NOMO-1 treated with DMSO at 0.1 percent for 48 hours (cell line): ENCODE measurements around the gene ANO1.

Experiments used
- DNase-seq: peaks from one replicate; lab custom pipeline; 2025; ENCODE audit not compliant: unreplicated experiment; lab: John Stamatoyannopoulos, UW

ANO1 gene

DNA sequence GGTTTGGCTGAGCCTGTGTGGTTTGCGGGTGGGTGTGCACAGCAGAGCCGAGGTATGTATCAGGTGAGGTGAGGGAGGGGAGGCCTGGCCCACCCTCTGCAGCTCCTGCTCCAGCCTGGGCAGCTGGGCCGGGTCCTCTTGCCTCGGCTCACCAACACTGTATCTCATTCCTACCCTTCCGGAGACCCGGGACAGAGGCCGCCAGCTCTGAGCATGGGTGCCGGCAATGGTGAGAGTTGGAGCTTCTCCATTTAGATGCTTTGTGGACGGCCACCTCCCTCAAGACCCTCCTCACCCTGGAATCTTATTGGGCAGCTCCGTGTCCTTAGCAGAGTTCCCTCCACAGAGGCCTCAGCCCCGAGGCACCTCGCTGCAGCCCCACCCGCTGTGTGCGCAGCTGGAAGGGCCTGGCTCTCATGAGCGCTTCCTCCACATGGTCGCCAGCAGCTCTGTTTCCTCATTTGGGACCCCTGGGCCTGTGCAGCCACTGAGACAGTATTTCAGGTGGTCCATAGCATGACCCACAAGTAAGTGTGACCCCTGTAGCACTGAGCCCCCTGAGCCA, 55.7 kb downstream of the ANO1 start:
- DNase-seq: no peak

DNA sequence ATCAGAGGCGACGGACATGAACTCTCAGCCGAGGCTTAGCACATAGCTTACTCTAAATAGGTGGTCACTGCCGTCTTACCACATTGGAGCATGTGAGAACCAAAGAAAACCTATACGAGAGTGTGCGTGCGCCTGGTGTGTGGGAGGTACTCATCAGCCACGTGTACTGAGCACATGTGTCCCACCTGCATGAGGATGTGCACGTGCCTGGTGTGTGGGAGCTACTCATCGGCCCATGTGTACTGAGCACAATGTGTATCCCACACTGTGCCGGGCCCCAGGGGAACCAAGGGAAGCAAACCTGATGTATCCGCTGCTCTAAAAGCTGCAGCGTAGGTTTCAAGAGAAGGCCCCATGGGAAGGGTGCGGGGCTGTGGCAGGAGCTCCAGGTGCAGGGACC, 56.4 kb downstream of the ANO1 start:
- DNase-seq: no peak

DNA sequence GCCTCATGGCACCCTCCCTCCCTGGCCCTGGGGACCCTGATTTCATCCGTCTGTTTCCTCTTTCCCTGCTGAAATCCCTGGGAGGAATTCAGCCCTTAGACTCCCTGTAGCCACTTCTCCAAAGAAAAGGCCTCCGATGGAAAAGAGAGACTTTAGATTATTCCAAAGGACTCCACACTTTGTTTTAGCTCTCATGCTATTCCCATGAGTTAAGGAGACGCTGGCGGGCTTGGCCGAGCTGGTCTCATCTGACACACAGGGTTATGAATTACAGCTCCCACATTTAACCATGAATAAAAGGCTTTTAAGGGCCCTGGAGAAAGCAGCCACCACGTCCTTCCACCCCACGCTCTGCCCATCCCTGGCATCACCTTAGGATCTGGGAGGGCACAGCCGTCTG, 57.0 kb downstream of the ANO1 start:
- DNase-seq: no peak

DNA sequence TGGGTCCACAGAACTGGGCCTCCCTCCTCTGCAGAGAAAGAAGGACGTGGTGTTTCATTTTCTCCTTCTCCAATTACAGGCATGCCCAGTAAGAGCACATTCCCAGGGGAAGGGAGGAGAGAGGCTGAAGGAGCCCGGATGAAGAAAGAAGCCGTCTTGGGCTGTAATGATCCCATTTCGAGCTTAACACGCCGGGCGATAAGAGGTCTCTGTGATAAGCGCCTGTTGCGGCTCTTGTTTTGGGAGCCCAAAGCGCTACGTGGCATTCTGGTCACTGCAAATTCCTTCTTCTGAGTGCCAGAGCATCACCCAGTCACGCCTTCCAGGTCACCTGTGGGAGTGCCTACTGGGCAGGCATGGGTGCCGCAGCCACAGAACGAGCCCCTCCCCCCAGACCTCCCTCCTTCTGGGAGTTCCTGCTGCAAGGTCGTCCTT, 57.5 kb downstream of the ANO1 start:
- no peak for DNase-seq

DNA sequence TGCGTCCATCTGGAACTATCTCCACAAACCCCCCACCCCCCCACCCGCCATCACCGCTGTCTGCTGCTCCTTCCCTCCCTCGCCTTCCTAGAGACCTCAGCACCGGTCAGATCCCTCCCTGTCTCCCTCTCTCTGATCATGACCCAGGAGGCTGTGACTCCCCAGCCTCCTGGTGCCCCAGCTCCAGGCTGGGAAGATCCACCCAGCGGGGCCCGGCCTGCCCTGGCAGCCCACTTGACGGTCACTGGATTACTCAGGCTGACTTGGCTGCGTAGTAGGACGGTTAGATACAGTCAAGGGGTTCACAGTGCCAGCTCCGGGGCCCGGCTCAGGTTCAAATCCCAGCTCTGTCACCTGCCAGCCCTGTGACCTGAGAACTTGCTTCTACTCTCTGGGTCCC, 59.3 kb downstream of the ANO1 start:
- DNase-seq: no peak

DNA sequence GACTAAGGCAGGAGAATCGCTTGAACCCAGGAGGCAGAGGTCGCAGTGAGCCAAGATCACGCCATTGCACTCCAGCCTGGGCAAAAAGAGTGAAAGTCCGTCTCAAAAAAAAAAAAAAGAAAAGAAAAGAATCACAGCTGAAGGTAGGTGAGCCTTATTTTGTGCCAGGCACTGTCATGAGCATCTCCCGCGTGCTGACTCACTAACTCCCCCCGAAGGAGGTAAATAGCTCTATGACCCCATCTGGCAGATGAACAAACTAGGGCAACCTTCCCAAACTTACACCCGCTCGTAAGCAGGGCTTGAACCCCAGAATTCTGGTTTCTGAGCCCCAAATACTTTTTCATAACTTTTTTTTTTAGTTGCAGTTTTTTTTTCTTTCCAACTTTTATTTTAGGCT, 60.3 kb downstream of the ANO1 start:
- no peak for DNase-seq

DNA sequence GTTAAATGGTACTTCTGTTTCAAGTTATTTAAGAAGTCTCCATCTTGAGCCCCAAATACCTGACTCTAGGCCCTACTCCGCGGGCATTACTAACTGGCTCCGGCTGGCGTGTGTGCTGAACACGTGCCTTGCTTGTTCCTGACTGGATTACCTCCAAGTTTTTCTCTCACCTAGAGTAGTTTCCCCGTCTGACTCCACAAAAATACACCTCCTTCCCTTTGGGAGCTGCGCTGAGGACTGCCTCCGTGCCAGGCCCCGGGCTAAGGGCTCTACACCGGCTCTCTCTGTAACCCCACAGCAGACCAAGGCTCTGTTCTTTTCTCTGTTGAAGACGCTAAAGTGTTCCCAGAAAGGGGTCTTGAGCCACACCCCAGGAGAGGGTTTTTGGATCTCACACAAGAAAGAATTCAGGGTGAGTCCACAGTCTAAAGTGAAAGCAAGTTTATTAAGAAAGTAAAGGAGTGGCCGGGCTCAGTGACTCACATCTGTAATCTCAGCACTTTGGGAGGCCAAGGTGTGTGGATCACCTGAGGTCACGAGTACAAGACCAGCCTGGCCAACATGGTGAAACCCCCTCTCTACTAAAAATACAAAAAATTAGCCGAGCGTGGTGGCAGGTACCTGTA, 61.8 kb downstream of the ANO1 start:
- no peak for DNase-seq

DNA sequence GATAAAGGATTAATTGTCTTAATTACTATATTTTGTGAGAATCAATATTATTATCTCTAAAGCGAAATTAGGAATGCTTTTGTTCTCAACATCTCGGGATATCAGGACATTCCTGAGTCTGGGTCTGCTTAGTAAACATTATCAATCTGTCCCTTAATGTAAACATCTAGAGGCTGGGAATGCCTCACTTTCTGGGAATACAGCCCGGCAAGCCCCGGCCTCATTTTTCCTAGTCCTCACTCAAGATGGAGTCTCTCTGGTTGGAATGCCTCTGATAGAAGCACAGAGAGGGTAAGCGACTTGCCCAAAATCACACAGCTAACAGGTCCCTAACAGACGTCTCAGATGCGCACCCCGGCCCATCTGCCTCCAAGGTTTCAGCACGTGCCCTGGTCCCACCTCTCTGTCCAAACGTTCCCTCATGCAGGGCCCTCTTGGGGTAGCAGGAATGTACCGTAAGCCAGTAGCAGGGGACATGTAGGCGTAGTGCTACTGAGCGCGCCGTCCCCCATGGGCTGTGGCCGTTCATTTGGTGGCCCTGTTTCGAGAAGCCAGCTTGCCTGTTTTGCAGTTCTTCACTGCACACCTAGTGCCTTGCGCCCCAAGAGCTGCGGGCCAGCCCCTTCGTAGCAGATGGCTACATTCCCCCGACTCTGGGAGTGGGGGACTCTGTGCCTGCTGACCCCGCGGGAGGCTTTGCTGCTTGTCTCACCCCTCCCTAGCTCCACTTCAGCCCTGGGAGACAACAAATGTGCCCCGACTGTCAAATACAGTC, 62.8 kb downstream of the ANO1 start:
- DNase-seq: no peak

DNA sequence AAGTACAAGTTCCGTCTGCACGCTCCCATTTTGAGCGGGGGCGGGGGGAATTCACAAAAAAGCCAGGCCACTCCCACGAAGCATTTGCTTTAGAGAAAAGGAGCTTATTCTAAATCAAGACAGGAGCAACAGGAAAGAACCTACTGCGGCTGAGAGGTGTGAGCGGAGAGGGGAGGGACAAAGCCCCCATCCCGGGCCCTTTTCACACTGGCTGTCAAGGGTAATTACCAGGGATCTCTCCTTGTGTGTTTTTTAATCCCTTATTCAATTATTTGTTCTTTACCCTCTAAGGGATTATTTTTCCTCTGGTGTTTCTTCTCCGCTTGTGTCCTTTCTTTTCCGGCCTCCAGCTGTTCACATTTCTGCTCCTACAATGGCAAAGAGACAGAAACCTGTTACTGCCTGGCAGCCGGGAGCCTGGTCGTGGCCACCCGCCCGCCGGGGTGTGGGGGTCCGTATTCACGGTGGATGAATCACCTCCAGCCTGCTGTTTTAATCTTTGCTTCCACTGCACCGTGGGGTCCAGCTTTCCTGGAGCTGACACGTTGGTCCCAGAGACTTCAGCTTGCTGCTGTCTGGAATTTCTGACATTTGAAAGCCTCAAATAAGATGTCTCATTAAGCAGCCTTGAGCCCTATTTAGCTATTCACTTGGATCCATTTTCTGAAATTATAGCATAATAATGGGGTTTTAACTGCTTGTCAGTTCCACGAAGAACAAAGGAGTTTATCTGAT, 63.5 kb downstream of the ANO1 start:
- DNase-seq: no peak

DNA sequence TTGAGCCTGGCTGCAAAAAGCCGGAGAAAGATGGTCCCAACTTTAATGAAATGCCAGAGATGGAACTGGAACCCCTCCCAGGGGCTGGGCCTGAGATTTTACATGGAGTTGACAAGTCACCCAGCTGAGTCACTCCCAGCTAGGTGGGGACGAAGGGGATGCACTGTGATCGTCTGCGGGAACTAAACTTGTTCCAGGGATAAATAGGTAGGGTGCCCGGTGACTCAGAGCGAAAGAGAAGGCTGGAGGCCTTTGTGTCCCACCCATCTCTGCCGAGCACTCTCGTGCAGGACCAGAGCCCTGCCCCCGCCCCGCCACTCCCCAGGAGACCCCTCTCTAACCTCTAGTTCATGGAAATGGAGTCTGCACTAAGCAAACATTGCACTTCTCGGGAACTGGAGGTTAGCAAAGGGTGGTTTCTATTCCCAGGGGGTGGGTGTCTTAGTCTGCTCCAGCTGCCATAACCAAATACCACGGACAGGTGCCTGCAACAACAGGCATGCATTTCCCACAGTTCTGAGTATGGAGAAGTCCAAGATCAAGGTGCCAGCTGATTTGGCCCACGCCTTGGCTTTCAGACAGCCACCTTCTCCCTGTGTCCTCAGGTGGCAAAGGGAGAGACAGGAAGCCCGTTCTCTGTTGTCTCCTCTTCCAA, 64.2 kb downstream of the ANO1 start:
- no peak for DNase-seq

DNA sequence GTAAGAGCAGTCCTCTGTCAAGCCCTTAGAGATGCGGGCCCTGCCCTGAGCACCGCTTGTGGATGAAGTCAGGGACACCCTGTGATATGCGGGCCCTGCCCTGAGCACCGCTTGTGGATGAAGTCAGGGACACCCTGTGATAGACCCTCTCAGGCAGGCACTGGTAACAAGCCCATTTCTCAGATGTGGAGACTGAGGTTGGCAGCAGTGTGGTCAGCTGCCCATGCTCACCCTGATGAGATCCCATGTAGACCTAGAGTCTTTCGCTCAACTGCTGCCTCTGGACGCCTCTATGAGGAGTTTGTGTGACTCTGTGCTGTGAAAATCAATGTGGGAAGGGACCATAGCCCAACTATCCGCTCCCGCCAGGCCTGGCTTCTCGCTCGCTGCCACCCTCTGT, 66.1 kb downstream of the ANO1 start:
- DNase-seq: no peak

DNA sequence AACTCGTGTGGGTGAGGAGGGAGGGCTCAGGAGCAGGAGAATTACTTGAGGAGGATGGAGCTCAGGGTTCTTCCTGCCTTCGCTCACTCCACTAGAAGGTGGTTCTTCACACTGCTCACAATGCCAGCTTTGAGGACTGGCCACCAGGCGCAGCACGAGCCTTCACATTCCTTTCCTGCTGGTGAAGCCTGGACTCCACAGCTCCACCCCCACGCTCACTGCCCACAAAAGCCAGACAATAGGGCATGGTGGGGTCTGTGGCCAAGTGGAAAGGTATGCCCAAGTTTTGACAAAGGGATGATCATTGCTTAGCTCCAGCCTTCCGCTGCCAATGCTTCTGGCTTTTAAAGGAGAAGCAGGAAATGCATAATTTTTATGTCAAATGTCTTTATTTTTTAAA, 67.0 kb downstream of the ANO1 start:
- no peak for DNase-seq

DNA sequence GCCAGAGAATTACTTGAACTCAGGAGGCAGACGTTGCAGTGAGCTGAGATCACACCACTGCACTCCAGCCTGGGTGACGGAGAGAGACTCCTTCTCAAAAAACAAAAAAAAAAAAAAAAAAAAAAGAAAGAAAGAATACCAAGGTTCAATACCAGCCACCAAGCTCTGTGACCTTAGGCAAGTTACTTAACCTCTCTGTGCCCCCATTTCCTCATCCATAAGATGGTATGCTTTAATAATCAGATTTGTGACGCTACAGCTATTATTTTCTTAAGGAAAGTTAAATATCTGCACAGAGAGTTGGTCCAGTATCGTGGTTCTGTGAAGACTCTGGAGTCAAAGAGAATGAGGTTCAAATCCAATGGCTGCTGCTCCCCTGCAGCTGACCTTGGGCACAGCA, 67.7 kb downstream of the ANO1 start:
- no peak for DNase-seq

DNA sequence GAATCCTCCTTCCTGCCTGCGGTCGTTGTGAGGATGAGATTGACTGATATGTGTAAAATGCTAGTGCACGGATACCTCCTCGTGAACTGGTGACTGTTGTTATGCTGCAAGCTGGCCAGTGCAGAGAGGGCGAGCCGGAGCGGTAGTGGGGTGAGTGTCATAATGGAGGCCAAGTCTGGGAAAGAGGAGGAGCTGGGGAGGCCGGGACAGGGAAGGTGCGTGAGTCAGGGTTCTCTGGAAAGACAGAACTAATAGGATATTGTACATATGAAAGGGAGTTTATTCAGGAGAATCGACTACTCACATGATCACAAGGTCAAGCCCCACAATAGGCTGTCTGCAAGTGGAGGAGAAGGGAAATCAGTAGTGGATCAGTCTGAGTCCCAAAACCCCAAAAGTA, 68.2 kb downstream of the ANO1 start:
- DNase-seq: no peak

DNA sequence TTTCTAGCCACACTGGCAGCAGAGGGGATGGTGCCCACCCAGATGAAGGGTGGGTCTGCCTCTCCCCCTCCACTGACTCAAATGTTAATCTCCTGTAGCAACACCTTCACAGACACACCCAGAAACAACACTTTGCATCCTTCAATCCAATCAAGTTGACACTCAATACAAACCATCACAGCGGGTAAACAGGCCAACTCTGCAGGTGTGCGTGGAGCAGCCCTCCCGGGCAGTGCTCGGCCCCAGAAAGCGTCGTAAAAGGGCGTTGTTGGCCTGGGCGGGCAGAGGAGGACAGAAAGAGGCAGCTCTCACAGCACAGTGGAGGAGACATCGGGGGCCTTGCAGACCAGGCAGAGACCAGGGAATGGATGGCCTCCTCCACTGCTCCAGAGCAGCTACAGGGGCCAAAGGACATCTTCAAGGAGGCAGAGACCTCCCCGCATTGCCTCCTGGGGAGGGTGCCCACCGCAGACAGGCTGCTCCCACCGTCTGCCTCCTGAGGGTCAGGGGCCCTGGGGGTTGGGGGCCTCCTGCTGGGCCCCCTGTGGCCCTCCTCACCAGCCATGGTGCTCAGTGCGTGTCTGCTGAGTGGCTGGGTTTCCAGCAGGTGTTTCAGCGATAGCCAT, 68.9 kb downstream of the ANO1 start:
- DNase-seq: no peak

DNA sequence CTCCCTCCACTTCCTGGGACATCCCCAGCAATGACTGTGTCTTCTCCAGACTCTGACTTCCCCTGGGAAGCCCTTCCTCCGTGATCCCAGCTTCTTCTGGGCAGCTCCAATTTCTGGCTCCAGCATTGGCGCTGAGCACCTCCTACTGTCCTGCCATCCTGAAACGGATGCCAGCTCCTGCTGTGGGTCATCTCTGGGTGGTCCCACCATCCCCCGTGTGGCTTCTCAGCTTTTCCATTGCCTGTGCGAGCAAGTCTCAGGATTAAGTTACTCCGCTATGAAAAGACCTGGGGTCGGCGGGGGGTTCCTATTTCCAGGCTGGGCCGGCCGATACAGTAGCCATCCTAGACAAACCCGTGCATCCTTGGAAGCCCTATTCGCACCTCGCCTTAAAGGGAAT, 69.6 kb downstream of the ANO1 start:
- no peak for DNase-seq

DNA sequence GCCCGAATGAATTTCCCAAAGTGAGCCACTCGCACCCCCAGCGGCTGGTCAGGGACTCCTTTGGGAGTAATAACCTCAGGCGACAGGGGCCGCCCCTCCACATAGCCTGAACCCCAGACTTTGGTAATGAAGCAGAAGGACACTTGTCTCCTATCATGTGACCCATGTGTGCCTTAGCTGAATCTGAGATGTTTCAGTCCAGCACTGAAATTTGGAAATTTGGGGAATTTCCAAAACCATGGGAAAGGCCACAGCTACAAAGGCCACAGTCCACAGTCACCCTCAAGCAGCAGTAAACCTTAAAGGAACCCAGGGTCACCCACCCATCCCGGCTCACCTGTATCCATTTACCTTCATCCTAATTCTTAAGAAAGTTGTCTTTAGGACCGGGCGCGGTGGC, 73.6 kb downstream of the ANO1 start:
- no peak for DNase-seq

DNA sequence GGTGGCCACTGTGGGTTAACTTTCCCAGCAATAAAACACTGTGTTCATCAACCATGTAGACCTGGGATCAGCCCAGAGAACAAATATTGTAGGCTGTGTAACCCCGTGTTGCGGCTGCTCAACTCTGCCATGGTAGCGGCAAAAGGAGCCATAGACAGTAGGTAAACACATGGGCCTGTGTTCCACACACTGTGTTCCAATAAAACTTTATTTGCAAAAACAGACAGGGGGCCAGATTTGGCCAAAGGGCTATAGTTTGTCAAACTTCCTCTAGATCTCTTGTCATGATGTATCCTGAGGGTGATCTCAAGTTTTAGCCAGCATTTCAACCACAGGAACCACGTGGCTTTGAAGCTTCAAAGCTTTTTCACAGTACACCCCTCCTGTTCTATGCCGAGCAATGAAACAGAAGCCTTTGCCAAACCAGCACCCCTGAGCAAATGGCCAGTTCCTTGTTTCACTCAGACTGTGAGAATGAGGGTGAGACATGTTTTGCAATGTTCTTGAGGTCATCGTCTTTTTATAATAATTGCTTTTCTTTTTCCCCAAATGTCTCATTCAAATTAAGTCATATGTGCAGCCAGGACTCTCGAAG, 75.1 kb downstream of the ANO1 start:
- peak; percentile 7 for DNase-seq

DNA sequence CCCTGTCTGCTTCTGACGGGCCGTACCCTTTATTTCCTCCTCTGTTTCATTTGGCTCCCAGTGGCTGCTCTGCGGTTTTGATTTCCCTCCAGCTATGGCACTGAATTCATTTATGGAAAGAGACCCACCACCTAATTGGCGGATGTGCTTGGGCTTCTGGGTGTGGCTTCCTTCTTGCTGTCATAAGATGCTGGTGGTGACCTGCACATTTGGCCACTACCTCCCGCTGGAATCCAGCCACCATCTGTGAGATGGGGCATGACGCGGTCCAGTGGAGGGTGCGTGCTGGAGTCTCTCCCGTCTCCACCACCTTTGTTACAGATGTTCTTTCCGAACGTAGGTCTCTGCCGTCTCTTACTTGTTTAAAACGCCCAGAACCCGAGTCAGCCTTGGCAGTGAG, 77.3 kb downstream of the ANO1 start:
- DNase-seq: no peak

DNA sequence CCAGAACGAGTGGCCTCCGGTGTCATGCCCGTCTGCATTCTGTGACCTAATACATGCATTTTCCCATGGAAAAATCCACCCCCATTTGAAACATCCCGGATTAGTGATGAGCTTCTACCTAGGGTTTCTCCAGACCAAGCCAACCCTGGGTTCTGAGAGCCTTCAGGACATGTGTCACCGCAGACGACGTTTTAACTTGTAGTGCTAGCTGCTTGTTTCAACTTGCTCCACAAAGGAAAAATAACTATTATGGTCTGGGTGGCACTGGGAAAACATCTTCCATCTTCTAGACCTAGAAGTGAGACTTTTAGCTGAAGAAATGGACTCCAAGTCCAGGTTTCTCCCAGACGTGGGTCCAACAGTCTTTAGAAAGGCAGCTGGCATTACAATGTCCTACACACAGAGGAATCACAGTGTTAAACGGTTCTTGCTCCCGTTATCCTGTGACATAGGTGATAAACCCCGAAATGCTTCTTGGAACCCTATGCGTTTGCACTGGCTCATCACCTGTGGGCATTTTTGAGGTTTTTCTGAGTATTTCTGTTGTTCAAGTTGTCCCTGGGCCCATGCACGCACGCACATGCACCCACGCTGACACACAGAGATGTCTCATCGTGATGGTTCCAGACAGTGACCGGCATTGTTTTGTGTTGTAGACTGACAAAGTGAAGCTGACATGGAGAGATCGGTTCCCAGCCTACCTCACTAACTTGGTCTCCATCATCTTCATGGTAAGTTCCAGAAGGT, 78.3 kb downstream of the ANO1 start:
- no peak for DNase-seq
